Pons (tissue), 1 donor: Measurements from ENCODE around the gene SPDEF.

ENCODE experiments used
- DNase-seq: peaks from one replicate; pipeline ENCODE4 v3.0.0-alpha.2; 2016; ENCODE audit warnings: low spot score

SPDEF gene

GRCh38 chr6:34563513-34563870 lies 7.4 kb upstream of the SPDEF start:
- DNase-seq: no peak

GRCh38 chr6:34562861-34563512 lies 6.9 kb upstream of the SPDEF start:
- no peak for DNase-seq

- no peak for DNase-seq
Observed at GRCh38 chr6:34562350-34562749, 6.2 kb upstream of the SPDEF start.

- no peak for DNase-seq
Observed at GRCh38 chr6:34561227-34561530, 5.0 kb upstream of the SPDEF start.

- DNase-seq: peak; percentile 47
Observed at GRCh38 chr6:34560366-34561226, 4.5 kb upstream of the SPDEF start.

- DNase-seq: no peak
Observed at GRCh38 chr6:34559651-34560365, 3.7 kb upstream of the SPDEF start.

- no peak for DNase-seq
Observed at GRCh38 chr6:34558172-34558714, 2.1 kb upstream of the SPDEF start.

- DNase-seq: no peak
Observed at GRCh38 chr6:34557228-34557627, 1.1 kb upstream of the SPDEF start.

- no peak for DNase-seq
Observed at GRCh38 chr6:34556493-34556892, 364 bp upstream of the SPDEF start.

- no peak for DNase-seq
Observed at GRCh38 chr6:34555328-34555727, 801 bp downstream of the SPDEF start.

- no peak for DNase-seq
Observed at GRCh38 chr6:34555007-34555322, 1.2 kb downstream of the SPDEF start.

GRCh38 chr6:34554291-34555006 lies 1.7 kb downstream of the SPDEF start:
- DNase-seq: no peak

- DNase-seq: no peak
Observed at GRCh38 chr6:34553750-34554149, 2.4 kb downstream of the SPDEF start.

- no peak for DNase-seq
Observed at GRCh38 chr6:34553146-34553545, 3.0 kb downstream of the SPDEF start.

GRCh38 chr6:34552620-34553019 lies 3.5 kb downstream of the SPDEF start:
- no peak for DNase-seq

GRCh38 chr6:34551720-34552119 lies 4.4 kb downstream of the SPDEF start:
- DNase-seq: no peak

- no peak for DNase-seq
Observed at GRCh38 chr6:34549804-34550202, 6.3 kb downstream of the SPDEF start.

- no peak for DNase-seq
Observed at GRCh38 chr6:34549026-34549803, 6.9 kb downstream of the SPDEF start.

- DNase-seq: no peak
Observed at GRCh38 chr6:34547701-34548644, 8.2 kb downstream of the SPDEF start.

GRCh38 chr6:34546551-34547321 lies 9.4 kb downstream of the SPDEF start:
- peak; percentile 17 for DNase-seq
